Skeletal muscle satellite cell (primary cell): ENCODE results near the gene ZIK1. TPM values are rescaled to one million over a fixed set of nuclear protein-coding genes. Genes with fewer than 3 reads are reported as not detected.

ENCODE experiments used
- H3K27me3 ChIP-seq: 2 replicates; pipeline ENCODE4 v1.7.0; 2013; ENCODE audit warnings: low read length; ENCODE audit not compliant: control insufficient read depth, insufficient read depth
- H3K36me3 ChIP-seq: 2 replicates; pipeline ENCODE4 v1.7.0; 2013; ENCODE audit warnings: mild to moderate bottlenecking, control low read depth, low read length; ENCODE audit not compliant: insufficient read depth
- H3K4me1 ChIP-seq: 2 replicates; pipeline ENCODE4 v1.7.0; 2013; ENCODE audit warnings: low read length; ENCODE audit not compliant: control insufficient read depth, insufficient read depth
- H3K4me2 ChIP-seq: 2 replicates; pipeline ENCODE4 v1.7.0; 2013; ENCODE audit warnings: mild to moderate bottlenecking, low read length
- H3K4me3 ChIP-seq: 2 replicates; pipeline ENCODE4 v1.7.0; 2013; ENCODE audit warnings: low read length
- H3K9ac ChIP-seq: 2 replicates; pipeline ENCODE4 v1.7.0; 2013; ENCODE audit warnings: mild to moderate bottlenecking, low read depth, low read length, moderate library complexity
- H3K9me3 ChIP-seq: replicated peaks from 2 replicates; pipeline ENCODE4 v1.7.0; 2013; ENCODE audit warnings: mild to moderate bottlenecking, control low read depth, low read length
- total RNA-seq: library from RNA; depleted of rRNA; stranded (reverse); fragments of >200 nt; gene quantifications from 2 replicates; pipeline ENCODE4 v1.2.3, GENCODE V29; 2012; rRNA removed

Gene ZIK1
- total RNA-seq = 5.9 and 8.4 TPM in 2 replicates

DNA sequence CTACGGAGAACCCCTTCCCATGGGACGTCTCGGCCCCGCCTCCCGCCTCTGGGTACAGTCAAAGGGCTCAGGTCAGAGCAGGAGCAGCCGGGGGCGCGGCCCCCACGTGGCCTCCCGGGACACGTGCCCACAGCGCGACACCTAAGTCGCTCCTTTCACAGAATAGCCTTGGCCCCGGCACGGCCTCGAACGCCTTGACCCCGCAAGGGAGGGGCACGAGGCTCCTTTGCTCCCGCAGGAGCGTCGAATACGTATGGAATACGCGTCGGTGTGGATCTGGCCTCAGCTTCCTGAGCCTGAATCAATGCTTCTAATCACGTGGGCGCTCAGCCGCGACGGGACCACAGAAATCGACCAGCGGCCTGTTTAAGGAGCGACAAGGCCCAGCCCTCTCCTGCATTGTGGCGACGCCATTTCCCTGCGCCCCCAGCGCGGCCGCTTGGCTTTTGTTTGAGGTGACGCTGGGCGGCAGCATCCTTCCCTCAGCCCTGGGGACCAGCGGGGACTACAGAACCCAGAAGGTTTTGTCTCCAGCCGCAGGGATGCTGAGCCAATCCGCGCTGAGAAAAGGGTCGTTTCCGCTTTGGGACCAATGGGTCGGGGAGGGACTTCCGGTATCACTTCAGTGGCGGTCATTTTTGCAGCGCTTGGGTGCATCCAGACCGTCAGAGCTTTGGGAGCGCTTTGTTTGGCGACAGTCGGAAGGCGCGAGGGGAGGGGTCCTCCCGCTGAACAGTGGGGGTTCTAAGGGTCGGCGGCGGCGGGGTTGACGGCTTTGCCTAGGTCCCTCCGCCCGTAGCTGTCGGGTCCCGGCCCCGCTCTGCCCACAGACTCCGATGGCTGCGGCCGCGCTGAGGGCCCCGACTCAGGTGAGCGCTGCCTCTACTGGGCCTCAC, at the start of gene ZIK1:
Gene ZIK1, plus strand, starts transcription at position 625 of the 896 bp plus-strand sequence. Its CDS starts 212 bp downstream, at position 837.
- Histone ChIP-seq H3K4me2 (peak within 1 kb of the TSS; percentile 87), H3K4me1 (peaks cover 17% of the 10 kb centered on the region), H3K36me3 (peaks cover 11% of the 10 kb centered on the region), H3K9me3 (peaks cover 4% of the 10 kb centered on the region), H3K4me3 (peak within 1 kb of the TSS; percentile 75), H3K9ac (peak within 1 kb of the TSS; percentile 76), H3K27me3 (no peaks in the 10 kb centered on the region)

DNA sequence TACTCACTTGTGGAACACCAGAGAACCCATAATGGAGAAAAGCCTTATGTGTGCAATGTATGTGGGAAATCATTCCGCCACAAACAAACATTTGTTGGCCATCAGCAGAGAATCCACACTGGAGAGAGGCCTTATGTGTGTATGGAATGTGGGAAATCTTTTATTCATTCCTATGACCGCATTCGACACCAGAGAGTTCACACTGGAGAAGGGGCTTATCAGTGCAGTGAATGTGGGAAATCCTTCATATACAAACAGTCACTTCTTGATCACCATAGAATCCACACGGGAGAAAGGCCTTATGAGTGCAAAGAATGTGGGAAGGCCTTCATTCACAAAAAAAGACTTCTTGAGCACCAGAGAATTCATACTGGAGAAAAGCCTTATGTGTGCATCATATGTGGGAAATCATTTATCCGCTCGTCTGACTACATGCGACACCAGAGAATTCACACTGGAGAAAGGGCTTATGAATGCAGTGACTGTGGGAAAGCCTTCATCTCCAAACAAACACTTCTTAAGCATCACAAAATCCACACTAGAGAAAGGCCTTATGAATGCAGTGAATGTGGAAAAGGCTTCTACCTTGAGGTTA, 45.9 kb upstream of the ZIK1 start:
- Histone ChIP-seq H3K4me1 (no peaks in the 10 kb centered on the region), H3K4me3 (no peak overlapping the region), H3K36me3 (peaks cover 82% of the 10 kb centered on the region), H3K9me3 (peaks cover 68% of the 10 kb centered on the region), H3K4me2 (no peak overlapping the region), H3K27me3 (no peaks in the 10 kb centered on the region), H3K9ac (no peak overlapping the region)

DNA sequence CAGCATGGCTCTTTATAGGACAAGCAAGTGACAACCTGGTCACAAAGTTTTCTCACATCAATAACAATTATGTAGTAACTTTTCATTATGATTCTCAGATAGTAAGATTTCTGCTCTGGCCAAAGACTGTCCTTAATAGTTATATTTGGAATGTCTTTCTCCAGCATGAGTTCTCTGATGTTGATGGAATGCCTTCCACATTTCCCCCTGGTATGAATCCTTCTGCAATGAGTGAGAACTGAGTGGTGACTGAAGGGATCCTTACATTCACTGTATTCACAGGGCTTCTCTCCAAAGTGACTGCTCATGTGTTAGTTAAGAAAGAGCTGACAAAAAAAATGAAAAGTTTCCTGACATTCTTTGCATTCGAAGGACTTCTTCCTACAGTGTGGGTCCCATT, 37.4 kb upstream of the ZIK1 start:
- H3K36me3 ChIP-seq = peaks cover 91% of the 10 kb centered on the region
- no peak overlapping the region for H3K9ac ChIP-seq
- peaks cover 57% of the 10 kb centered on the region for H3K9me3 ChIP-seq
- no peaks in the 10 kb centered on the region for H3K27me3 ChIP-seq
- H3K4me2 ChIP-seq = no peak overlapping the region
- no peaks in the 10 kb centered on the region for H3K4me1 ChIP-seq
- no peak overlapping the region for H3K4me3 ChIP-seq

DNA sequence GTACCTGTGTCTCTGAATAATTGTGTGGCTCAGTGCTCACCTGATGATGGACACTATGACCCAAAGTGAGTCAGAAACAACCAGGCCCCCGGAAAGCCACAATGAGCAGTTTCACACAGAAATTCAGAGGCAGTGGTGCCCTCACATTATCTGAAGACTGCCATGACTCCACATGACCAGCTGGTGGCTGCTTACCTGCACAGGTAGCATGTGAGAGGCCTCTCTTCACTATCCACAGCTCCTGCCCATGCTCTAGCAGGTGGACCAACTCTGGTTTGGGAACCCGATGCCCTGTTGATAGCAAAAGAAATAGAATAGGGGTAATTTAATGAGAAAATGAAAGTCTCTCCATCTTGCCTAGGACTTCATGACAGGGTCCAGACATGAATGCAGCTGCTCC, 31.5 kb upstream of the ZIK1 start:
- no peak overlapping the region for H3K4me2 ChIP-seq
- H3K4me3 ChIP-seq = no peak overlapping the region
- peaks cover 12% of the 10 kb centered on the region for H3K9me3 ChIP-seq

DNA sequence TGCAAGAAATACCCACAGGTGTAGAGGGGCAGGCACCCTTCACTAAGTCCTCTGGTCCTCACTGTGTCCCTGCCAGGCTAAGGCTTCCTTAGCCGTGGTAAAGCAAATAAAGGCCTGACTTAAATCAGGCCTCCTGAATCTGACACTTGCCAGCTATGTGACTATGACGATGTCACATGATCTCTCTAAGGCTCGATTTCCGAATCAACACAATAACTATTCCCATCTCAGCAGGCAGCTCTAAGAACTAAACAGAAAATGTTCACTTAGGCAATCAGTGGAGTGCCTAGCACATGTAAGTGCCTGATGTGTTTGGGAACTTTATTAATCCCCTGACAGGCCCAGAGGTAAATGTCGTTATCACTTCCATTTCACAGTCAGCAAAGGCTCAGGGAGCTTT, 26.3 kb upstream of the ZIK1 start:
- Histone ChIP-seq H3K4me2 (peak overlapping the region; percentile 91), H3K27me3 (no peaks in the 10 kb centered on the region), H3K4me1 (peaks cover 17% of the 10 kb centered on the region), H3K4me3 (no peak overlapping the region), H3K9me3 (peaks cover 6% of the 10 kb centered on the region), H3K9ac (no peak overlapping the region), H3K36me3 (peaks cover 38% of the 10 kb centered on the region)

More for the DNA sequence above, 31.5 kb upstream of the ZIK1 start:
- Histone ChIP-seq H3K27me3 (no peaks in the 10 kb centered on the region), H3K4me1 (no peaks in the 10 kb centered on the region), H3K9ac (no peak overlapping the region), H3K36me3 (peaks cover 86% of the 10 kb centered on the region)

DNA sequence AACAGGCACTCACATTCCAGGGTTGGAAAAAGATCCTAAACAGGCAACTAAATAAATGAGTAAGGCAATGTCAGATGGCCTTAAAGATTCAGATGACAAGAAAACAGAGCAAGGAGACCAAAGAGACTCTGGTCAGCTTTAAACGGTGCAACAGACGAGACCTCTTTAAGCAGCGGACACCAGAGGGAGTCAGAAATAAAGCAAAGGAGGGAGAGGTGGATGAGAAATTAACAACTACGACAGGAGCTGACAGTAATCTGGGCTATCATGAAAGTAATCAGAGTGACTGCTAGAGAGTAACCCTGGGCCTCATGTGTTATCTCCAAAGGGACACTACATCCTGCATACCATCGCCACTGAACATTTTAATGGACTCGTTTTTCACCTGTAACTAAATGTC, 25.4 kb upstream of the ZIK1 start:
- Histone ChIP-seq H3K36me3 (peaks cover 29% of the 10 kb centered on the region), H3K4me3 (peak overlapping the region; percentile 90), H3K9ac (peak overlapping the region; percentile 85), H3K27me3 (no peaks in the 10 kb centered on the region), H3K9me3 (peaks cover 6% of the 10 kb centered on the region), H3K4me1 (peaks cover 17% of the 10 kb centered on the region), H3K4me2 (peak overlapping the region; percentile 91)

DNA sequence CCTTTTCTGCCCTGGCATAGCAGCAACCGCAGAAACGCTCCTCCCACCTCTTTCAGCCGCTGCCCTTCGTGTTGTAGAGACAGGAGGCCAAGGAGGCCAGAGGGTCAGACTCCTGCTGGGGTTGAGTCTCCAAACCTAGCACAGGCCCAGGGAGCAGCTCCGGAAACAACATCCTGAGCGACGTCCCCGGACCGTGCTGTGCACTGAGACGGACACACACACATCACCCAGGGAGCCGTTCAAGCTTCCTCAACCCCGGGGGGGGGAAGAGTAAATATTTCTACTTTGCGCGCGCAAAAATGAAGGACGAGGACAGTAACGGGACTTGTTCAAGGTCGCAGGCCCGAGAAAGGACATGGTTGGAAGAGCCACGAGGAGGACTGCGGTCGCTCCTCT, 24.9 kb upstream of the ZIK1 start:
- peaks cover 24% of the 10 kb centered on the region for H3K36me3 ChIP-seq
- H3K9ac ChIP-seq = peak overlapping the region; percentile 85
- H3K27me3 ChIP-seq = no peaks in the 10 kb centered on the region
- peak overlapping the region; percentile 90 for H3K4me3 ChIP-seq
- H3K4me1 ChIP-seq = peaks cover 17% of the 10 kb centered on the region
- H3K4me2 ChIP-seq = peak overlapping the region; percentile 91
- H3K9me3 ChIP-seq = peaks cover 6% of the 10 kb centered on the region

DNA sequence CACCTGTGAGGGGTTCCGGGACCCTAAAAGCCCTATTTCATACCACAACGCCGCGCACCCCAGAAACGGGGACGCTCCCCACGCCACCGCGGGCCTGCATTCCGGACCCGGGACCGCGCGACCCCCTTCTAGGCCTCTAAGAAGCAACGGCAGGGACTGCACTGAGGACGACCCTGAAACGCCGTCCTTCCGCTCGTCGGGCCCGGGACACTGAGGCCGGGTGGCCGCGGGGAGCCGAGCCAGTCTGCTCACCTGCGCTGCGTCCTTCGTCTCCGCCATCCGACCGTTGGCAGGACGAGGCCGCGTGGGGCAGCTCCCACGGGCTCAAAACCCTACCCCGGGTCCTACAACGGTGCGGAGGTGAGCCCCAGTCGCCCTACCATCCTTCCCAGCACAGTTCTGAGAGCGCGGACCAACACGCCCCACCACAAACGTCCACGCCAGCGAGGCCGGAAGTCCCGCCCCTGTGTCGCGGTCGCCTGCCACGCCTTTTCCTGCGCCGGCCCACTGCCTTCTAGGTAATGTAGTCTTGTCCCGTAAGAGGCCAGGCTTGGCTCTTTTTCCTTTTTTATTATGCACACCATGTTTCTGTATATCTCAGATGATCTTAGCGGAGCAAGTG, 24.4 kb upstream of the ZIK1 start, which contains the start of gene ZNF550:
Gene ZNF550, minus strand, starts transcription at position 460 of the 622 bp plus-strand sequence. Its CDS starts 181 bp downstream, at position 279.
- Histone ChIP-seq H3K36me3 (peaks cover 19% of the 10 kb centered on the region), H3K9me3 (peaks cover 6% of the 10 kb centered on the region), H3K4me3 (peak within 1 kb of the TSS; percentile 90), H3K27me3 (no peaks in the 10 kb centered on the region), H3K9ac (peak within 1 kb of the TSS; percentile 85), H3K4me2 (peak within 1 kb of the TSS; percentile 91), H3K4me1 (peaks cover 17% of the 10 kb centered on the region)

DNA sequence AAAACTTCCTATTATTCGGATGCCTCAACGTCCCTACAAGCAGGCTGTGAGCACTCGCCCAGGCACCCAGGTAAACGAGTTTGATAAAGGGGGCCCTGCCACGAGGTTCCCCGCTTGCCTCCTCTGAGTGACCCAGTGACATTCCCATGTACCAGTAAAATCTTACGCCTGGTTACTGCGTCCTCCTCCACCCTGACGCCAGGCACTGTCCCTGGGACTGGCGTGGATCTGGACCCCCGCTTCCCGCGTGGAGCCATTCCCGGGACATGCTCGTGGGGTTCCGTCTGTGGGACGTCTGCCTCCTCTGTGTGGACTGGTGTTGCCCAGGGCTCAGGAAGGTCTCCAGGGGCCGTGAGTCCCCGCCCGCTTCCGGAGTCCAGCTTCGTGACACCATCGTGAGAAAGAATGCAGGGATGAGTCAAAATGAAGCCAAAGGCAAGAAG, 23.9 kb upstream of the ZIK1 start:
- peak overlapping the region; percentile 85 for H3K9ac ChIP-seq
- peaks cover 6% of the 10 kb centered on the region for H3K9me3 ChIP-seq
- peak overlapping the region; percentile 90 for H3K4me3 ChIP-seq
- no peaks in the 10 kb centered on the region for H3K27me3 ChIP-seq
- H3K4me1 ChIP-seq = peaks cover 17% of the 10 kb centered on the region
- H3K4me2 ChIP-seq = peak overlapping the region; percentile 91
- H3K36me3 ChIP-seq = peaks cover 14% of the 10 kb centered on the region

DNA sequence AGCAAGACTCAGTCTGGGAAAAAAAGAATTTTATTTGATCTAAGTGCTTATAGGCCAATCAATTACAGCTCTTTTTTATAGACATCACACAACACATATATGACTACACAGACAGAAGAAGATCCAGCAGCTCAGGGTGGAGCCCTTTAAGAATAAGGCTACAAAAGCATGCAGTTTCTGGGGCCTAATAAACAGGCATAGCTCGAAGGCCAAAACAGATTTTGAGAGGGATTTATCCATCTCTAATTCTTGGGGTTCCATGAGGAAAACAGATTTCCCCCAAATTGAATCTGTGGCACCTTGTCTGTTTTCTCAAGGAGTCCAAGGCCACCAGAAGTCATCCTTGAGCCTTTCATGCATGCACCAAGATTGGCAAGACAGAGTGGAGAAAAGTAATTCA, 20.4 kb upstream of the ZIK1 start:
- Histone ChIP-seq H3K9me3 (peaks cover 22% of the 10 kb centered on the region), H3K9ac (no peak overlapping the region), H3K36me3 (no peaks in the 10 kb centered on the region), H3K4me1 (peaks cover 10% of the 10 kb centered on the region), H3K27me3 (no peaks in the 10 kb centered on the region), H3K4me3 (no peak overlapping the region), H3K4me2 (no peak overlapping the region)
